GM12878 (cell line): ENCODE measurements around the gene SLC39A11. TPM values are rescaled to one million over a fixed set of nuclear protein-coding genes. Genes with fewer than 3 reads are reported as not detected.

Experiments used
- ATAC-seq: fragments of 200-7000 bp; cut with Tn5 transposase; 3 replicates; pipeline ENCODE4 v1.9.1; 2020; ENCODE audit warnings: mild to moderate bottlenecking, moderate library complexity
- BruUV-seq: library from RNA; stranded (reverse); fragments of 400-500 nt; replicated peaks from 2 replicates; lab custom pipeline; 2021; lab: Mats Ljungman, UMichigan
- CTCF ChIA-PET: fragments of 300-600 bp; sonication (Branson Sonifier 250); formaldehyde crosslinking; extraction: SDS; loops from one replicate; lab custom pipeline; 2021; ENCODE audit warnings: inconsistent platforms; lab: Yijun Ruan, JAX
- POLR2A ChIA-PET: fragments of 350-600 bp; formaldehyde crosslinking; extraction: SDS; loops from one replicate; lab custom pipeline; 2021; ENCODE audit warnings: inconsistent platforms; lab: Charles Lee
- RAD21 ChIA-PET: fragments of 300-600 bp; sonication (Branson Sonifier 250); formaldehyde crosslinking; loops from one replicate; lab custom pipeline; 2023; ENCODE audit warnings: antibody characterized with exemption; ENCODE audit not compliant: unreplicated experiment; lab: Charles Lee
- SMC1A ChIA-PET: fragments of 300-600 bp; sonication (Branson Sonifier 250); formaldehyde crosslinking; loops from one replicate; lab custom pipeline; 2023; ENCODE audit not compliant: unreplicated experiment, uncharacterized antibody; lab: Charles Lee
- DNase-seq: peaks from one replicate; pipeline ENCODE4 v3.0.0-alpha.2; 2011; ENCODE audit warnings: low read depth, low spot score
- FAIRE-seq: peaks from 3 replicates; lab custom pipeline; 2011; peaks lifted over from hg19 to GRCh38; lab: Jason Lieb, UNC
- H2AFZ ChIP-seq: 2 replicates; pipeline ENCODE4 v1.6.0; 2011; ENCODE audit warnings: low read depth, low read length, control low read depth; ENCODE audit not compliant: control insufficient read depth
- H3K27ac ChIP-seq: 2 replicates; pipeline ENCODE4 v1.5.1; 2011; ENCODE audit warnings: control low read depth; ENCODE audit not compliant: control insufficient read depth, insufficient read depth
- H3K27me3 ChIP-seq, 2 experiments: replicated peaks in 1 of 2; 2 replicates each; pipeline versions ENCODE4 v1.6.0 to v1.6.1; 2011; ENCODE audit warnings: low read length in 1 of 2; ENCODE audit not compliant: control insufficient read depth in 2 of 2, insufficient read depth in 2 of 2
- H3K36me3 ChIP-seq, 2 experiments: 2 replicates each; pipeline ENCODE4 v1.5.1; 2011; ENCODE audit warnings: low read length in 1 of 2; ENCODE audit not compliant: control insufficient read depth in 2 of 2, insufficient read depth in 2 of 2
- H3K4me1 ChIP-seq: 2 replicates; pipeline ENCODE4 v1.6.1; 2011; ENCODE audit warnings: mild to moderate bottlenecking, low read length, moderate library complexity, mixed read lengths; ENCODE audit not compliant: control insufficient read depth, insufficient read depth
- H3K4me2 ChIP-seq: 2 replicates; pipeline ENCODE4 v1.6.0; 2011; ENCODE audit warnings: control low read depth; ENCODE audit not compliant: control insufficient read depth, insufficient read depth
- H3K4me3 ChIP-seq: fragments of 200-600 bp; sonication (generic); 2 replicates; pipeline ENCODE4 v1.5.1; 2016
- H3K79me2 ChIP-seq: 2 replicates; pipeline ENCODE4 v1.6.0; 2011; ENCODE audit warnings: low read length; ENCODE audit not compliant: control insufficient read depth, insufficient read depth
- H3K9ac ChIP-seq: 2 replicates; pipeline ENCODE4 v1.8.0; 2011; ENCODE audit warnings: low read length, control low read depth, mixed read lengths; ENCODE audit not compliant: control insufficient read depth, insufficient read depth
- H3K9me3 ChIP-seq: replicated peaks from 3 replicates; pipeline ENCODE4 v1.5.1; 2011; ENCODE audit warnings: mild to moderate bottlenecking, low read length; ENCODE audit not compliant: control insufficient read depth, insufficient read depth
- H4K20me1 ChIP-seq: 2 replicates; pipeline ENCODE4 v1.6.0; 2011; ENCODE audit not compliant: control insufficient read depth, insufficient read depth
- RAD21 ChIP-seq: IDR thresholded peaks from 2 replicates; pipeline ENCODE4 v1.6.1; 2011; ENCODE audit warnings: mild to moderate bottlenecking, low read depth, low read length, moderate library complexity; ENCODE audit not compliant: insufficient read depth
- RUNX3 ChIP-seq: IDR thresholded peaks from 2 replicates; pipeline ENCODE4 v1.6.1; 2012; ENCODE audit warnings: low read length, inconsistent platforms
- SMAD1 ChIP-seq: fragments of 450-650 bp; IDR thresholded peaks from 2 replicates; pipeline ENCODE4 v1.6.1; 2018; ENCODE audit warnings: mild to moderate bottlenecking, low read depth; ENCODE audit not compliant: partially characterized antibody
- SMARCA5 ChIP-seq: fragments of 450-650 bp; IDR thresholded peaks from 2 replicates; pipeline ENCODE4 v1.6.1; 2017; ENCODE audit warnings: mild to moderate bottlenecking
- SPI1 ChIP-seq: IDR thresholded peaks from 2 replicates; pipeline ENCODE4 v1.6.1; 2011; ENCODE audit warnings: low read depth, mild to moderate bottlenecking, low read length, moderate library complexity, borderline replicate concordance; ENCODE audit not compliant: insufficient read depth
- YY1 ChIP-seq: IDR thresholded peaks from 2 replicates; pipeline ENCODE4 v1.6.1; 2011; ENCODE audit warnings: low read depth, mild to moderate bottlenecking, low read length
- WGBS: methylation state at CpG from one replicate; pipeline ENCODE4 v1.1.6; 2016; ENCODE audit warnings: low lambda C conversion rate; ENCODE audit not compliant: insufficient replicate concordance, insufficient coverage; ENCODE audit errors: missing lambda C conversion rate; 5-methylcytosine and 5-hydroxymethylcytosine counted together
- in situ Hi-C: fragments of 300-500 bp; cut with MboI; formaldehyde crosslinking; loops from 9 replicates; pipeline ENCODE4 v1.14.3; 2018; ENCODE audit warnings: mixed read lengths
- intact Hi-C: fragments of 100-400 bp; cut with micrococcal nuclease; formaldehyde crosslinking; loops from one replicate; pipeline ENCODE4 v1.14.2; 2022; ENCODE audit not compliant: unreplicated experiment
- polyA plus RNA-seq, 11 experiments: library from polyadenylated mRNA; depleted of rRNA in 4 of 11; unstranded in 6 of 11; stranded (reverse) in 5 of 11; fragments of >200 nt; fragmentation: Nextera tagmentation in 4 of 11; fragmentation: Illumina TruSeq in 1 of 11; extraction: Ambion mirVana in 4 of 11; extraction: Trizol in 1 of 11; gene quantifications; 1 replicate in 1 of 11; 2 replicates in 10 of 11; pipeline versions ENCODE4 v1.2.1 to v1.2.3, GENCODE V29; 2011 to 2016; ENCODE audit warnings: inconsistent platforms in 2 of 11, missing spikeins in 2 of 11, low read depth in 1 of 11
- total RNA-seq, 4 experiments: library from RNA; depleted of rRNA in 3 of 4; stranded (reverse); fragments of >200 nt in 3 of 4; fragmentation: Illumina TruSeq in 1 of 4; extraction: Trizol in 1 of 4; gene quantifications; 2 replicates each; pipeline versions ENCODE4 v1.2.1 to v1.2.3, GENCODE V29; 2013 to 2021
- TF ChIP-seq, protein P1 (sequence below): fragments of 150-350 bp; IDR thresholded peaks from 2 replicates; pipeline ENCODE4 v1.6.1; 2016; ENCODE audit warnings: low read depth, low read length
- TF ChIP-seq, protein P2 (sequence below): IDR thresholded peaks from 2 replicates; pipeline ENCODE4 v1.6.1; 2011; ENCODE audit warnings: low read depth, low read length, improper control_type of control experiment, borderline replicate concordance
- TF ChIP-seq, protein P3 (sequence below): fragments of 450-650 bp; IDR thresholded peaks from 2 replicates; pipeline ENCODE4 v1.6.1; 2017; ENCODE audit warnings: mild to moderate bottlenecking, low read depth, inconsistent platforms; ENCODE audit not compliant: poor library complexity, severe bottlenecking
- TF ChIP-seq, protein P4 (sequence below), 3 experiments: IDR thresholded peaks in 2 of 3; conservative IDR thresholded peaks in 1 of 3; 2 replicates each; pipeline ENCODE4 v1.5.1; 2011; ENCODE audit warnings: low read depth in 3 of 3, low read length in 3 of 3, mild to moderate bottlenecking in 3 of 3, control low read depth in 2 of 3, moderate library complexity in 2 of 3, inconsistent platforms in 1 of 3, mixed read lengths in 1 of 3; ENCODE audit not compliant: control insufficient read depth in 2 of 3, insufficient read depth in 1 of 3; ENCODE audit errors: extremely low read depth in 1 of 3

Gene SLC39A11
- total and polyA plus RNA-seq, 10 of the 15 experiments (the other 5 are each of a cell fraction or from before 2014, with no cell fraction given): 8.6 to 23.8 (median 14.0) TPM

DNA sequence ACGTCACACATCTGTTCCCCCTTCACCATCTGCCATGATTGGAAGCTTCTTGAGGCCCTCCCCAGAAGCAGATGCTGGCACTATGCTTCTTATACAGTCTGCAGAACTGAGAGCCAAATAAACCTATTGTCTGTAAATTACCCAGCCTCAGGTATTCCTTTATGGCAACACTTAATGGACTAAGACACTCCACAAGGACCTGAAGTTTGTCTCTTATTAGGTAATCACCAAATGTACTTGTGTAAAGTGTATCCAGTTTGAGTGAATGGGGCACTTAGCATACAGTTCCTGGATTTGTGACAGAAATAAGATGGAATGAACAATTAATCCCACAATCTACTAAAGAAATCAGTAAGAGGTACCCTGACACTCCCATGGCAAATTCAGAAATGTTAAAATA is 105.3 kb downstream of the SLC39A11 start (continued):
- TF ChIP-seq, protein P1, sequence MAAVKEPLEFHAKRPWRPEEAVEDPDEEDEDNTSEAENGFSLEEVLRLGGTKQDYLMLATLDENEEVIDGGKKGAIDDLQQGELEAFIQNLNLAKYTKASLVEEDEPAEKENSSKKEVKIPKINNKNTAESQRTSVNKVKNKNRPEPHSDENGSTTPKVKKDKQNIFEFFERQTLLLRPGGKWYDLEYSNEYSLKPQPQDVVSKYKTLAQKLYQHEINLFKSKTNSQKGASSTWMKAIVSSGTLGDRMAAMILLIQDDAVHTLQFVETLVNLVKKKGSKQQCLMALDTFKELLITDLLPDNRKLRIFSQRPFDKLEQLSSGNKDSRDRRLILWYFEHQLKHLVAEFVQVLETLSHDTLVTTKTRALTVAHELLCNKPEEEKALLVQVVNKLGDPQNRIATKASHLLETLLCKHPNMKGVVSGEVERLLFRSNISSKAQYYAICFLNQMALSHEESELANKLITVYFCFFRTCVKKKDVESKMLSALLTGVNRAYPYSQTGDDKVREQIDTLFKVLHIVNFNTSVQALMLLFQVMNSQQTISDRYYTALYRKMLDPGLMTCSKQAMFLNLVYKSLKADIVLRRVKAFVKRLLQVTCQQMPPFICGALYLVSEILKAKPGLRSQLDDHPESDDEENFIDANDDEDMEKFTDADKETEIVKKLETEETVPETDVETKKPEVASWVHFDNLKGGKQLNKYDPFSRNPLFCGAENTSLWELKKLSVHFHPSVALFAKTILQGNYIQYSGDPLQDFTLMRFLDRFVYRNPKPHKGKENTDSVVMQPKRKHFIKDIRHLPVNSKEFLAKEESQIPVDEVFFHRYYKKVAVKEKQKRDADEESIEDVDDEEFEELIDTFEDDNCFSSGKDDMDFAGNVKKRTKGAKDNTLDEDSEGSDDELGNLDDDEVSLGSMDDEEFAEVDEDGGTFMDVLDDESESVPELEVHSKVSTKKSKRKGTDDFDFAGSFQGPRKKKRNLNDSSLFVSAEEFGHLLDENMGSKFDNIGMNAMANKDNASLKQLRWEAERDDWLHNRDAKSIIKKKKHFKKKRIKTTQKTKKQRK: no peak
- no peak for TF ChIP-seq SMAD1

DNA sequence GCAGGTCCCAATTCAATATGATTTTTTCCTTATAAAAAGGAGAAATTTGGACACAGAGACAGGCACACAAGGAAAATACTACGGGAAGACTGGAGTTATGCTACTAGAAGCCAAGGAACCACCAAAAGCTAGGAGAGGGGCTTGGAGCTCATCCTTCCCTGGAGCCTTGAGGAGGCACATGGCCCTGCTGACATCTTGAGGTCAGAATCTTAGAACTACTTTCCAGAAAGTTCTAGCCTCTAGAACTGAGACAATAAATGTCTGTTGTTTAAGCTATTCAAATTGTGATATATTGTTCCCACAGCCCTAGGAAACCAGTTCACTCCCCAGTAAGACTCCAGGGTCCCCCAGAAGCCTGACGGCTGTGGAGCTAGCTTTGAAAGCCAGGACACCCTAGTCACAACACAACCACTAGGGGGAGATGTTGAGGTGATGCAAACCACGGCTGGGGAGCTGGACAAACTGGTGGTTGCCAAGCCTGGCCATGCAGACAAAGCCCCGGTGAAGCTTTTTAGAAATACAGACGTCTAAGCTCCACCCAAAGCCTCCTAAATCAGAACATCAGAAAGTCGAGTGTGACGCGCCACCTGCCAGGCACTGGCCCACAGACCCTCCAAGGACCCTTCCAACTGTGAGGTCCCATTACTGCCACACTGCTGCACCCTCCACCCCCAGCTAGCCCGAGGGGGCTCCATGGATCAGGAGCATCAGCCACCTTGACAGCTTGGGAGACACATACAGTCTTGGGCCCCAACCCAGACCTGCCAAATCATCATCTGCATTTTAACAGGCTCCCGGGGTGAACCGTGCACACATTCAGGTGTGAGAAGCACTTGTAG is 106.4 kb downstream of the SLC39A11 start:
- ATAC-seq (peak; percentile 99), FAIRE-seq (no peak), DNase-seq (peak; percentile 47)
- H3K4me3 ChIP-seq: no peak overlapping the region
- H3K4me1 ChIP-seq: peaks cover 10% of the 10 kb centered on the region
- H3K9ac ChIP-seq: no peak overlapping the region
- no peaks in the 10 kb centered on the region for H3K27me3 ChIP-seq
- ChIA-PET SMC1A (interaction anchor here (0.5 to 5.8 kb wide), 40 partner anchors 8 to 429 kb away, joined by 3 to 65 read pairs (median 4); a partner anchor contains a TSS), POLR2A (interaction anchor here (0.9 to 1.9 kb wide), 2 partner anchors 171 to 250 kb away, joined by 3 to 12 read pairs; no protein-coding TSS in a partner anchor), RAD21 (interaction anchor here (0.7 to 4.0 kb wide), 27 partner anchors 9 to 429 kb away, joined by 3 to 82 read pairs (median 4); partner anchors contain the start of gene SSTR2), CTCF (interaction anchor here (0.6 to 9.0 kb wide), 69 partner anchors 9 to 427 kb away, joined by 3 to 122 read pairs (median 4); partner anchors contain the start of gene SSTR2)
- H3K9me3 ChIP-seq: no peaks in the 10 kb centered on the region; the same call in none of the 3 replicates
- WGBS: 39% methylated on average over 11 of the region's 11 CpGs
- H3K79me2 ChIP-seq: no peaks in the 10 kb centered on the region
- H3K36me3 ChIP-seq: no peaks in the 10 kb centered on the region
- in situ Hi-C loops: loop anchor here (5.0 kb wide), 2 partner anchors 171 to 201 kb away; no protein-coding TSS in a partner anchor
- BruUV-seq: no TSS peak
- H3K4me2 ChIP-seq: no peak overlapping the region
- no peak overlapping the region; the same call in 1 of the 2 replicates for H2AFZ ChIP-seq
- intact Hi-C loops: loop anchor here (1.0 to 5.0 kb wide), 5 partner anchors 170 to 427 kb away; no protein-coding TSS in a partner anchor
- H4K20me1 ChIP-seq: no peaks in the 10 kb centered on the region
- H3K27ac ChIP-seq: no peak overlapping the region; the same call in 1 of the 2 replicates
- TF ChIP-seq, protein P2, sequence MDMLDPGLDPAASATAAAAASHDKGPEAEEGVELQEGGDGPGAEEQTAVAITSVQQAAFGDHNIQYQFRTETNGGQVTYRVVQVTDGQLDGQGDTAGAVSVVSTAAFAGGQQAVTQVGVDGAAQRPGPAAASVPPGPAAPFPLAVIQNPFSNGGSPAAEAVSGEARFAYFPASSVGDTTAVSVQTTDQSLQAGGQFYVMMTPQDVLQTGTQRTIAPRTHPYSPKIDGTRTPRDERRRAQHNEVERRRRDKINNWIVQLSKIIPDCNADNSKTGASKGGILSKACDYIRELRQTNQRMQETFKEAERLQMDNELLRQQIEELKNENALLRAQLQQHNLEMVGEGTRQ: no peak
- TF ChIP-seq, protein P3, sequence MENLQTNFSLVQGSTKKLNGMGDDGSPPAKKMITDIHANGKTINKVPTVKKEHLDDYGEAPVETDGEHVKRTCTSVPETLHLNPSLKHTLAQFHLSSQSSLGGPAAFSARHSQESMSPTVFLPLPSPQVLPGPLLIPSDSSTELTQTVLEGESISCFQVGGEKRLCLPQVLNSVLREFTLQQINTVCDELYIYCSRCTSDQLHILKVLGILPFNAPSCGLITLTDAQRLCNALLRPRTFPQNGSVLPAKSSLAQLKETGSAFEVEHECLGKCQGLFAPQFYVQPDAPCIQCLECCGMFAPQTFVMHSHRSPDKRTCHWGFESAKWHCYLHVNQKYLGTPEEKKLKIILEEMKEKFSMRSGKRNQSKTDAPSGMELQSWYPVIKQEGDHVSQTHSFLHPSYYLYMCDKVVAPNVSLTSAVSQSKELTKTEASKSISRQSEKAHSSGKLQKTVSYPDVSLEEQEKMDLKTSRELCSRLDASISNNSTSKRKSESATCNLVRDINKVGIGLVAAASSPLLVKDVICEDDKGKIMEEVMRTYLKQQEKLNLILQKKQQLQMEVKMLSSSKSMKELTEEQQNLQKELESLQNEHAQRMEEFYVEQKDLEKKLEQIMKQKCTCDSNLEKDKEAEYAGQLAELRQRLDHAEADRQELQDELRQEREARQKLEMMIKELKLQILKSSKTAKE: peak; percentile 21
- TF ChIP-seq, protein P4, sequence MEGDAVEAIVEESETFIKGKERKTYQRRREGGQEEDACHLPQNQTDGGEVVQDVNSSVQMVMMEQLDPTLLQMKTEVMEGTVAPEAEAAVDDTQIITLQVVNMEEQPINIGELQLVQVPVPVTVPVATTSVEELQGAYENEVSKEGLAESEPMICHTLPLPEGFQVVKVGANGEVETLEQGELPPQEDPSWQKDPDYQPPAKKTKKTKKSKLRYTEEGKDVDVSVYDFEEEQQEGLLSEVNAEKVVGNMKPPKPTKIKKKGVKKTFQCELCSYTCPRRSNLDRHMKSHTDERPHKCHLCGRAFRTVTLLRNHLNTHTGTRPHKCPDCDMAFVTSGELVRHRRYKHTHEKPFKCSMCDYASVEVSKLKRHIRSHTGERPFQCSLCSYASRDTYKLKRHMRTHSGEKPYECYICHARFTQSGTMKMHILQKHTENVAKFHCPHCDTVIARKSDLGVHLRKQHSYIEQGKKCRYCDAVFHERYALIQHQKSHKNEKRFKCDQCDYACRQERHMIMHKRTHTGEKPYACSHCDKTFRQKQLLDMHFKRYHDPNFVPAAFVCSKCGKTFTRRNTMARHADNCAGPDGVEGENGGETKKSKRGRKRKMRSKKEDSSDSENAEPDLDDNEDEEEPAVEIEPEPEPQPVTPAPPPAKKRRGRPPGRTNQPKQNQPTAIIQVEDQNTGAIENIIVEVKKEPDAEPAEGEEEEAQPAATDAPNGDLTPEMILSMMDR (IDR thresholded peaks at IDR 0.05 in 2 of 3, conservative IDR thresholded peaks at IDR 0.05 in 1 of 3; ENCODE audit: control insufficient read depth in 2 of 3, extremely low read depth in 1 of 3, insufficient read depth in 1 of 3, low read depth in 3 of 3, low read length in 3 of 3): peak; percentile 84 to 88 (median 88)
- peak; percentile 42; the same call in 1 of the 2 replicates for TF ChIP-seq RUNX3
- TF ChIP-seq RAD21: peak; percentile 81
- TF ChIP-seq YY1: peak; percentile 62; the same call in 1 of the 2 replicates
- TF ChIP-seq SMARCA5: peak; percentile 61; the same call in 1 of the 2 replicates
- TF ChIP-seq SPI1: no peak
